ENCODE measurements around the gene FAM156B.
"Not testable (repeated sequence)": the region's sequence is repeated elsewhere in the genome, so short reads cannot be mapped to it uniquely, and the experiment has no call there.

Gene FAM156B

GRCh38 chrX:52888090-52888489, 9.0 kb upstream of the FAM156B start:
- H3K4me1 ChIP-seq (ENCODE audit: control insufficient read depth, insufficient read depth, low read length); H3K27ac ChIP-seq (ENCODE audit: low read depth, low read length); H3K4me3 ChIP-seq (ENCODE audit: low read length); H3K27me3 ChIP-seq (ENCODE audit: control insufficient read depth, insufficient read depth, low read length); H3K36me3 ChIP-seq (ENCODE audit: control insufficient read depth, insufficient read depth, low read length); H3K9ac ChIP-seq (ENCODE audit: low read length): not testable (repeated sequence)

- not testable (repeated sequence) for H3K36me3 ChIP-seq (ENCODE audit: control insufficient read depth, insufficient read depth, low read length); H3K27ac ChIP-seq (ENCODE audit: low read depth, low read length); H3K4me1 ChIP-seq (ENCODE audit: control insufficient read depth, insufficient read depth, low read length); H3K4me3 ChIP-seq (ENCODE audit: low read length); H3K9ac ChIP-seq (ENCODE audit: low read length); H3K27me3 ChIP-seq (ENCODE audit: control insufficient read depth, insufficient read depth, low read length)
Measured at GRCh38 chrX:52896438-52896837, 692 bp upstream of the FAM156B start.

DNA sequence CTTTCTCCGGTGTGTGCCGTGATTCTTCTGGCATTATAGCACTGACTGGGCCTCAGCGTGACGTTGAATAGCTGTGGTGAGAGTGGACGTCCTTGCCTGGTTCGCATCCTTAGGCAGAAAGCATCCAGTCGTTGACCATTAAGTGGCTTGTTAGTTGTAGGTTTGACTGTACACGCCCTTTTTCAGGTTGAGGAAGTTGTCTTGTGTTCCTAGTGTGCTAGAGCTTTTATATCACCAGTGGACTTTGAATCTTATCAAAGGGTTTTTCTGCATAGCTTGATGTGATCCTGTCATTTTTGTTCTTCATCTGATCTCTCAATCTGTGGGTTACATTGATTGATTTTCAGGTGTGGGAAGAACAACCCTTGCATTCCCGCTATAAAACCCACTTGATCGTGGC, 8.4 kb downstream of the FAM156B start:
- not testable (repeated sequence) for H3K36me3 ChIP-seq (ENCODE audit: control insufficient read depth, insufficient read depth, low read length); H3K27ac ChIP-seq (ENCODE audit: low read depth, low read length); H3K27me3 ChIP-seq (ENCODE audit: control insufficient read depth, insufficient read depth, low read length); H3K9ac ChIP-seq (ENCODE audit: low read length); H3K4me3 ChIP-seq (ENCODE audit: low read length); H3K4me1 ChIP-seq (ENCODE audit: control insufficient read depth, insufficient read depth, low read length)

GRCh38 chrX:52906072-52906471, 8.9 kb downstream of the FAM156B start:
- H3K36me3 ChIP-seq (ENCODE audit: control insufficient read depth, insufficient read depth, low read length); H3K27ac ChIP-seq (ENCODE audit: low read depth, low read length); H3K4me3 ChIP-seq (ENCODE audit: low read length); H3K9ac ChIP-seq (ENCODE audit: low read length); H3K4me1 ChIP-seq (ENCODE audit: control insufficient read depth, insufficient read depth, low read length); H3K27me3 ChIP-seq (ENCODE audit: control insufficient read depth, insufficient read depth, low read length): not testable (repeated sequence)

GRCh38 chrX:52907137-52907536, 10.0 kb downstream of the FAM156B start:
- not testable (repeated sequence) for H3K27me3 ChIP-seq (ENCODE audit: control insufficient read depth, insufficient read depth, low read length); H3K36me3 ChIP-seq (ENCODE audit: control insufficient read depth, insufficient read depth, low read length); H3K27ac ChIP-seq (ENCODE audit: low read depth, low read length); H3K4me3 ChIP-seq (ENCODE audit: low read length); H3K9ac ChIP-seq (ENCODE audit: low read length); H3K4me1 ChIP-seq (ENCODE audit: control insufficient read depth, insufficient read depth, low read length)

DNA sequence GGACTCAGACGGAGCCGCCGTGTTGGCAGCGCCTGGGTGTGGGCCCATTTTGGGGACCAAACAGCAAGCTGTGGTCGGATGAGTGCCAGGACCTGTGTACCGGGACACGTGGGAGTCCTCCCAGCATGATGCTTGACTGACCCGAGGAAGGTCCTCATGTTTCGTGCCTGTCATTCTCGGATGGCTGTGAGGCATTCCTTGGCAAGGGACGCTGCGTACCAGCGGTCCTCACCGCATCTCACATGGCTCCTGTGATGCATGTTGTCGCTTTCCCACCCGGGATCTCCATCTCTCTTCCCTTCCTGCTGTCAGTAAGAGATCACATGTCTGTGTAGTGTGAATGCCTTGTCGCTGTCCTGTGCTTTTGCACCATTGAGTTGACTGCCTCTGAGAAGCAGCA, 10.8 kb downstream of the FAM156B start:
- H3K9ac ChIP-seq (ENCODE audit: low read length); H3K27ac ChIP-seq (ENCODE audit: low read depth, low read length); H3K4me1 ChIP-seq (ENCODE audit: control insufficient read depth, insufficient read depth, low read length); H3K36me3 ChIP-seq (ENCODE audit: control insufficient read depth, insufficient read depth, low read length); H3K27me3 ChIP-seq (ENCODE audit: control insufficient read depth, insufficient read depth, low read length); H3K4me3 ChIP-seq (ENCODE audit: low read length): not testable (repeated sequence)

DNA sequence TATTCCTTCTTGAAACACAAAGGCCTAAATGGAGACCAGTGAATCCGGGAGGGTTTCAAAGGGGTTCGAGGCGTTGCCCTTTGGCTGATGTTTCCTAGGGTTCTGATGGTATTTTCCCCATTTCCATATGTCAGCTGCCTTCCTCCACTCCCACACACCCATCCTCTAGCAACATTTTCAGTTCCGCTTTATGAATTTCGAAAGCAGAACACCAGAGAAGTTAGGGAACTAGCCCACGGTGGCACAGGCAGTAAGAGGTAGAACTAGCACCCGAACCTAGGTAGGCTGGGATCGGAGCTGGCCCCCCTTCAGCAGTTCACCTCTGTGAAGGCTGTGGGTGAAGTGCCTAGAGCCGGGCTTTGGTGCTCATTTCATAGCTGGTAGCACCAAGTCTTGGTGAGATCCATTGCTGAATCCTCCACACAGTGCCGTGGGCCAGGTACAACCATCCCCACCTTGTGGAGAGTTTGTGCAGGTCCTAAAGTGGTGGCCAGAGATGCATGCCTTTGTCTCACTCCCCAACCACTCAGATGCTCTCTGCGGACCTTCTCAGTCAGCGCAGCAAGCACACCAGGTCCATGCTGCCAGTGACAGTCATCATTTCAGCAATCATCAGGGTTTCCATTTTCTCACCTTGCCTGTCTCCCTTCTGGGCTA, 12.3 kb downstream of the FAM156B start:
- H3K27ac ChIP-seq (ENCODE audit: low read depth, low read length); H3K9ac ChIP-seq (ENCODE audit: low read length); H3K27me3 ChIP-seq (ENCODE audit: control insufficient read depth, insufficient read depth, low read length); H3K4me1 ChIP-seq (ENCODE audit: control insufficient read depth, insufficient read depth, low read length); H3K4me3 ChIP-seq (ENCODE audit: low read length); H3K36me3 ChIP-seq (ENCODE audit: control insufficient read depth, insufficient read depth, low read length): not testable (repeated sequence)

- H3K9ac ChIP-seq (ENCODE audit: low read length); H3K36me3 ChIP-seq (ENCODE audit: control insufficient read depth, insufficient read depth, low read length); H3K4me3 ChIP-seq (ENCODE audit: low read length); H3K27ac ChIP-seq (ENCODE audit: low read depth, low read length); H3K27me3 ChIP-seq (ENCODE audit: control insufficient read depth, insufficient read depth, low read length); H3K4me1 ChIP-seq (ENCODE audit: control insufficient read depth, insufficient read depth, low read length): not testable (repeated sequence)
Measured at GRCh38 chrX:52913681-52914080, 16.6 kb downstream of the FAM156B start.

DNA sequence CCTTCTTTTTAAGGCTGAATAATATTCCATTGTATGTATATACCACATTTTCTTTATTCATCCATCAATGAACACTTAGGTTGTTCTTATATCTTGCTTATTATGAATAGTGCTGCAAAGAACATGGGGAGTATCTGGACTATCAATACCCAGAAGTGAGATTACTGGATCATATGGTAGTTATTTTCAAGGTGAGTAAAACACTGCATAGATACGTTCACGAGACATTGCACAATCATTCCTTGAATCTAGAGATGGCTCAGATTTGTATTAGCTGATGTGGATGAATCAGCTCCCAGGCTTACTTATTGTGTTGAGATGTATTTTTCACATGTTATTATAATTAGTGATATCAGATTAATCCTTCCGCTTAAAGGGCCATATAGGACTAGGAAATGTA, 17.6 kb downstream of the FAM156B start:
- H3K9ac ChIP-seq (ENCODE audit: low read length); H3K27ac ChIP-seq (ENCODE audit: low read depth, low read length); H3K36me3 ChIP-seq (ENCODE audit: control insufficient read depth, insufficient read depth, low read length); H3K4me3 ChIP-seq (ENCODE audit: low read length); H3K27me3 ChIP-seq (ENCODE audit: control insufficient read depth, insufficient read depth, low read length); H3K4me1 ChIP-seq (ENCODE audit: control insufficient read depth, insufficient read depth, low read length): not testable (repeated sequence)

GRCh38 chrX:52923781-52924241, 26.7 kb downstream of the FAM156B start:
- Histone ChIP-seq H3K27me3 (ENCODE audit: control insufficient read depth, insufficient read depth, low read length) (no peaks in the 10 kb centered on the region), H3K9ac (ENCODE audit: low read length) (no peak overlapping the region), H3K27ac (ENCODE audit: low read depth, low read length) (no peak overlapping the region), H3K4me1 (ENCODE audit: control insufficient read depth, insufficient read depth, low read length) (no peaks in the 10 kb centered on the region), H3K36me3 (ENCODE audit: control insufficient read depth, insufficient read depth, low read length) (no peaks in the 10 kb centered on the region), H3K4me3 (ENCODE audit: low read length) (no peak overlapping the region)

DNA sequence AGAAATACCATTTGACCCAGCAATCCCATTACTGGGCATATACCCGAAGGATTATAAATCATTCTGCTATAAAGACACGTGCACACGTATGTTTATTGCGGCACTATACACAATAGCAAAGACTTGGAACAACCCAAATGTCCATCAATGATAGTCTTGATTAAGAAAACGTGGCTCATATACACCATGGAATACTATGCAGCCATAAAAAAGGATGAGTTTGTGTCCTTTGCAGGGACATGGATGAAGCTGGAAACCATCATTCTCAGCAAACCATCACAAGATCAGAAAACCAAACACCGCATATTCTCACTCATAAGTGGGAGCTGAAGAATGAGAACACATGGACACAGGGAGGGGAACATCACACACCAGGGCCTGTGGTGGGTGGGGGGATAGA, 33.1 kb downstream of the FAM156B start:
- H3K27ac ChIP-seq (ENCODE audit: low read depth, low read length); H3K4me1 ChIP-seq (ENCODE audit: control insufficient read depth, insufficient read depth, low read length); H3K9ac ChIP-seq (ENCODE audit: low read length); H3K4me3 ChIP-seq (ENCODE audit: low read length); H3K36me3 ChIP-seq (ENCODE audit: control insufficient read depth, insufficient read depth, low read length); H3K27me3 ChIP-seq (ENCODE audit: control insufficient read depth, insufficient read depth, low read length): not testable (repeated sequence)

- H3K27ac ChIP-seq (ENCODE audit: low read depth, low read length): no peak overlapping the region
- no peak overlapping the region for H3K9ac ChIP-seq (ENCODE audit: low read length)
- peaks cover 4% of the 10 kb centered on the region for H3K4me1 ChIP-seq (ENCODE audit: control insufficient read depth, insufficient read depth, low read length)
- no peak overlapping the region for H3K4me3 ChIP-seq (ENCODE audit: low read length)
- no peaks in the 10 kb centered on the region for H3K36me3 ChIP-seq (ENCODE audit: control insufficient read depth, insufficient read depth, low read length)
- no peaks in the 10 kb centered on the region for H3K27me3 ChIP-seq (ENCODE audit: control insufficient read depth, insufficient read depth, low read length)
Measured at GRCh38 chrX:52933213-52933612, 36.1 kb downstream of the FAM156B start.

- H3K36me3 ChIP-seq (ENCODE audit: control insufficient read depth, insufficient read depth, low read length): no peaks in the 10 kb centered on the region
- peak overlapping the region; percentile 99 for H3K27ac ChIP-seq (ENCODE audit: low read depth, low read length)
- peak overlapping the region; percentile 88 for H3K9ac ChIP-seq (ENCODE audit: low read length)
- no peaks in the 10 kb centered on the region for H3K27me3 ChIP-seq (ENCODE audit: control insufficient read depth, insufficient read depth, low read length)
- H3K4me1 ChIP-seq (ENCODE audit: control insufficient read depth, insufficient read depth, low read length): peaks cover 4% of the 10 kb centered on the region
- peak overlapping the region; percentile 98 for H3K4me3 ChIP-seq (ENCODE audit: low read length)
Measured at GRCh38 chrX:52933976-52934703, 37.0 kb downstream of the FAM156B start.
